ENCODE results near the gene LRSAM1.

Gene LRSAM1

DNA sequence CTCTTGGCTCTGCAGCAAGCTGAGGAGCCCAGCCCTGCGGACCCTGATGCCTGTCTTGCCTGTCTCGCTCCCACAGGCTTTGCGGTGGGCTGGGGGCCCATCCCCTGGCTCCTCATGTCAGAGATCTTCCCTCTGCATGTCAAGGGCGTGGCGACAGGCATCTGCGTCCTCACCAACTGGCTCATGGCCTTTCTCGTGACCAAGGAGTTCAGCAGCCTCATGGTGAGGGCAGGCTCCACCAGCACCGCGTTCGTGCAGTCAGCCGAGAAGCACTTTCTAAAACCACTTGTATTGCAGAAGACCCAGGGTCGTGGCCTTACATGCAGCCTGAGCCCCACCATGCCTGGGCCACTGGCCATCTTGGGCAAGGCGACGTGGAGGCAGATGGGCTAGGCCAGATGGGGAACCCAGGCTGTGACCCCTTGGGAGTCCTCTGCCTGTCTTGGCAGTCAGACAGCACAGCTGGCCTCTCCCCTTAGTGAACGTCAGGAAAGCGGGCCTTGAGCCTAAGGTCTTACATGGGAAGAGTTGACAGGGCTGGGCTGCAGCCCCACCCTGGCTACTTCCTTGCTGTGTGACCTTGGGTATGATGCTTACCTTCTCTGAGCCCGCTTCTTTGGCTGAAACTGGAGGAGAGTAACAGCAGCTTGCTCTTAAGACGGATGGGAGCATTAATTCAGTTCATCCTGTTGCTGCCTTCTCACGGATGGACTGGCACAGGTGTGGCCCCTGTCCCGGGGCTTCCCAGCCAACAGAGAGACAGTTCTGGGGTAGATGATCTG lies 45.8 kb upstream of the LRSAM1 start:
- Histone ChIP-seq H3K36me3 (ENCODE audit: low read depth) (no peaks in the 10 kb centered on the region; the same call in 1 of the 2 replicates), H3K9me3 (ENCODE audit: severe bottlenecking) (no peaks in the 10 kb centered on the region), H3K27me3 (ENCODE audit: insufficient read depth, poor library complexity, severe bottlenecking) (no peaks in the 10 kb centered on the region), H3K4me1 (ENCODE audit: insufficient read depth, poor library complexity, severe bottlenecking) (no peaks in the 10 kb centered on the region), H3K4me3 (ENCODE audit: severe bottlenecking) (no peak overlapping the region), H3K27ac (ENCODE audit: poor library complexity, severe bottlenecking) (no peak overlapping the region)
- no peak for TF ChIP-seq CTCF (IDR thresholded peaks at IDR 0.05; ENCODE audit: poor library complexity, severe bottlenecking)
- DNase-seq (ENCODE audit: low spot score) = no peak
- no peak for ATAC-seq (ENCODE audit: low read depth)

DNA sequence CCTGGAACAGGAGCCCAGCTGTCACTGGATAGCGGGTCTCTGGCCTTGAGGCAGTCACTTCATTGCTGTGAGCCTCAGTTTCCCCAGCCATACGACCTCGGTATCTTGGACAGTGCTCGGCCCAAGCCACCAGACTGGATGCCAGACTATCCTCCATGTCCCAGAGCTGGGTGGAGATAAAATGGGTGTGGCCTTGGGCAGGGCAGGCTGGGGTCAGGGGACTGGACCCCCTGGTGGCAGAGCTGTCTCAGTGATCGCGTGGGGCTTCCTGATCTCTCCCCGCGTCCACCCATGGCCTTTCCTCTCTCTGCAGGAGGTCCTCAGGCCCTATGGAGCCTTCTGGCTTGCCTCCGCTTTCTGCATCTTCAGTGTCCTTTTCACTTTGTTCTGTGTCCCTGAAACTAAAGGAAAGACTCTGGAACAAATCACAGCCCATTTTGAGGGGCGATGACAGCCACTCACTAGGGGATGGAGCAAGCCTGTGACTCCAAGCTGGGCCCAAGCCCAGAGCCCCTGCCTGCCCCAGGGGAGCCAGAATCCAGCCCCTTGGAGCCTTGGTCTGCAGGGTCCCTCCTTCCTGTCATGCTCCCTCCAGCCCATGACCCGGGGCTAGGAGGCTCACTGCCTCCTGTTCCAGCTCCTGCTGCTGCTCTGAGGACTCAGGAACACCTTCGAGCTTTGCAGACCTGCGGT lies 44.4 kb upstream of the LRSAM1 start:
- ATAC-seq (ENCODE audit: low read depth) (no peak), DNase-seq (ENCODE audit: low spot score) (no peak)
- no peak overlapping the region for H3K27ac ChIP-seq (ENCODE audit: poor library complexity, severe bottlenecking)
- no peak overlapping the region for H3K4me3 ChIP-seq (ENCODE audit: severe bottlenecking)
- TF ChIP-seq CTCF (IDR thresholded peaks at IDR 0.05; ENCODE audit: poor library complexity, severe bottlenecking) = no peak
- H3K36me3 ChIP-seq (ENCODE audit: low read depth) = no peaks in the 10 kb centered on the region
- no peaks in the 10 kb centered on the region for H3K9me3 ChIP-seq (ENCODE audit: severe bottlenecking)
- H3K4me1 ChIP-seq (ENCODE audit: insufficient read depth, poor library complexity, severe bottlenecking) = no peaks in the 10 kb centered on the region
- H3K27me3 ChIP-seq (ENCODE audit: insufficient read depth, poor library complexity, severe bottlenecking) = no peaks in the 10 kb centered on the region

GRCh38 chr9:127407492-127407843 lies 43.8 kb upstream of the LRSAM1 start:
- Histone ChIP-seq H3K4me3 (ENCODE audit: severe bottlenecking) (no peak overlapping the region), H3K4me1 (ENCODE audit: insufficient read depth, poor library complexity, severe bottlenecking) (no peaks in the 10 kb centered on the region), H3K27ac (ENCODE audit: poor library complexity, severe bottlenecking) (no peak overlapping the region), H3K36me3 (ENCODE audit: low read depth) (no peaks in the 10 kb centered on the region), H3K9me3 (ENCODE audit: severe bottlenecking) (no peaks in the 10 kb centered on the region), H3K27me3 (ENCODE audit: insufficient read depth, poor library complexity, severe bottlenecking) (no peaks in the 10 kb centered on the region)
- no peak for TF ChIP-seq CTCF (IDR thresholded peaks at IDR 0.05; ENCODE audit: poor library complexity, severe bottlenecking)
- ATAC-seq (ENCODE audit: low read depth) (no peak), DNase-seq (ENCODE audit: low spot score) (no peak)

DNA sequence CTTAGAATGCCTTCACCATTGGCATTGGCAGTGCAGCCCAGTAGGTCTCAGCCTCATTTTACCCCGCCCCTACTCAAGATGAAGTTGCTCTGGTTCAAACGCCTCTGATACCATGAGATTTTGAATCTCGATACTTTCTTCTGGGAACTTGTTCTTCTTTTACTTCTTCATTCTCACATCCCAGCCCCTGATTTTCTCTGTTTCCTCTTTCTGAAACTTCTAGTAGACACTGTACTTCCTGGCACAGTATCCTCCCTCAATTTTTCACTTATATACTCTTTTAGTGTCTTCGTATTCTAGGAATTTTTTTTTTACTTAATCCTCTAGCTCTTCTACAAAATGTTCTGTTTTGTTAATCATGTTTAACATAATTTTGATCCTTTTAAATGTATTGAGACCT lies 40.2 kb upstream of the LRSAM1 start:
- Histone ChIP-seq H3K36me3 (ENCODE audit: low read depth) (no peaks in the 10 kb centered on the region), H3K4me1 (ENCODE audit: insufficient read depth, poor library complexity, severe bottlenecking) (no peaks in the 10 kb centered on the region), H3K27ac (ENCODE audit: poor library complexity, severe bottlenecking) (no peak overlapping the region), H3K9me3 (ENCODE audit: severe bottlenecking) (no peaks in the 10 kb centered on the region), H3K27me3 (ENCODE audit: insufficient read depth, poor library complexity, severe bottlenecking) (no peaks in the 10 kb centered on the region), H3K4me3 (ENCODE audit: severe bottlenecking) (no peak overlapping the region)
- DNase-seq (ENCODE audit: low spot score) = no peak
- TF ChIP-seq CTCF (IDR thresholded peaks at IDR 0.05; ENCODE audit: poor library complexity, severe bottlenecking) = no peak
- no peak for ATAC-seq (ENCODE audit: low read depth)

- no peaks in the 10 kb centered on the region for H3K9me3 ChIP-seq (ENCODE audit: severe bottlenecking)
- no peaks in the 10 kb centered on the region for H3K27me3 ChIP-seq (ENCODE audit: insufficient read depth, poor library complexity, severe bottlenecking)
- H3K4me1 ChIP-seq (ENCODE audit: insufficient read depth, poor library complexity, severe bottlenecking) = peaks cover 12% of the 10 kb centered on the region
- no peak overlapping the region for H3K27ac ChIP-seq (ENCODE audit: poor library complexity, severe bottlenecking)
- DNase-seq (ENCODE audit: low spot score) (no peak), ATAC-seq (ENCODE audit: low read depth) (no peak)
- no peaks in the 10 kb centered on the region for H3K36me3 ChIP-seq (ENCODE audit: low read depth)
- no peak for TF ChIP-seq CTCF (IDR thresholded peaks at IDR 0.05; ENCODE audit: poor library complexity, severe bottlenecking)
- no peak overlapping the region for H3K4me3 ChIP-seq (ENCODE audit: severe bottlenecking)
Measured at GRCh38 chr9:127415141-127415540, 36.2 kb upstream of the LRSAM1 start.
